HT-29 (cell line): ENCODE results near the gene MAPK4. TPM values are rescaled to one million over a fixed set of nuclear protein-coding genes. Genes with fewer than 3 reads are reported as not detected.
"Not testable (repeated sequence)": the region's sequence is repeated elsewhere in the genome, so short reads cannot be mapped to it uniquely, and the experiment has no call there.

Experiments
- DNase-seq: peaks from one replicate; pipeline ENCODE4 v3.0.0-alpha.2; 2015; ENCODE audit warnings: low spot score
- total RNA-seq: library from RNA; depleted of rRNA; stranded (reverse); fragments of >200 nt; shearing (Covaris generic); gene quantifications from 2 replicates; pipeline ENCODE4 v1.2.3, GENCODE V29; 2014

The MAPK4 gene
- total RNA-seq, 1 experiment from 2014 or later, result not detected

- no peak for DNase-seq
Observed at GRCh38 chr18:50679656-50680055, 119.8 kb downstream of the MAPK4 start.

- DNase-seq, result no peak
Observed at GRCh38 chr18:50680966-50681365, 121.1 kb downstream of the MAPK4 start.

- no peak for DNase-seq
Observed at GRCh38 chr18:50682852-50683251, 123.0 kb downstream of the MAPK4 start.

GRCh38 chr18:50686409-50686808, 126.5 kb downstream of the MAPK4 start:
- DNase-seq, result no peak

- DNase-seq, result no peak
Observed at GRCh38 chr18:50687491-50687890, 127.6 kb downstream of the MAPK4 start.

GRCh38 chr18:50689578-50689977, 129.7 kb downstream of the MAPK4 start:
- no peak for DNase-seq

GRCh38 chr18:50694147-50694546, 134.3 kb downstream of the MAPK4 start:
- DNase-seq, result no peak

- DNase-seq, result no peak
Observed at GRCh38 chr18:50695431-50696176, 135.7 kb downstream of the MAPK4 start.

- DNase-seq, result no peak
Observed at GRCh38 chr18:50696436-50696835, 136.5 kb downstream of the MAPK4 start.

- no peak for DNase-seq
Observed at GRCh38 chr18:50696929-50697328, 137.0 kb downstream of the MAPK4 start.

- DNase-seq, result no peak
Observed at GRCh38 chr18:50697509-50697908, 137.6 kb downstream of the MAPK4 start.

GRCh38 chr18:50700245-50701165, 140.6 kb downstream of the MAPK4 start:
- DNase-seq, result no peak

- no peak for DNase-seq
Observed at GRCh38 chr18:50704357-50704940, 144.6 kb downstream of the MAPK4 start.

GRCh38 chr18:50706199-50706598, 146.3 kb downstream of the MAPK4 start:
- no peak for DNase-seq

GRCh38 chr18:50706651-50707050, 146.8 kb downstream of the MAPK4 start:
- no peak for DNase-seq

- not testable (repeated sequence) for DNase-seq
Observed at GRCh38 chr18:50707297-50707696, 147.4 kb downstream of the MAPK4 start.

- no peak for DNase-seq
Observed at GRCh38 chr18:50707855-50708469, 148.1 kb downstream of the MAPK4 start.

- no peak for DNase-seq
Observed at GRCh38 chr18:50709193-50709592, 149.3 kb downstream of the MAPK4 start.

- DNase-seq, result no peak
Observed at GRCh38 chr18:50711386-50711785, 151.5 kb downstream of the MAPK4 start.

- no peak for DNase-seq
Observed at GRCh38 chr18:50715919-50716318, 156.0 kb downstream of the MAPK4 start.

GRCh38 chr18:50716902-50717301, 157.0 kb downstream of the MAPK4 start:
- no peak for DNase-seq

GRCh38 chr18:50717563-50717962, 157.7 kb downstream of the MAPK4 start:
- no peak for DNase-seq
